ENCODE data around the gene EML6. TPM values are rescaled to one million over a fixed set of nuclear protein-coding genes. Genes with fewer than 3 reads are reported as not detected.

Gene EML6
- total RNA-seq, 1 experiment from 2014 or later = 1.5 TPM

GRCh38 chr2:55017428-55017827, 294.0 kb downstream of the EML6 start:
- peaks cover 0 to 18% (median 7%) of the 10 kb centered on the region in 3 experiments; a peak in 5 of 7 replicates for H3K36me3 Mint-ChIP-seq (ENCODE audit: insufficient read depth in 1 of 3, low read depth in 3 of 3)
- no peak for TF ChIP-seq CTCF (conservative IDR thresholded peaks at IDR 0.05)
- peaks cover 8% of the 10 kb centered on the region; the same call in 1 of the 2 replicates for H3K4me1 ChIP-seq (ENCODE audit: insufficient read depth, low read length)
- no peak overlapping the region for H3K27ac ChIP-seq (ENCODE audit: insufficient read length, low read depth, low read length)
- peaks cover 40% of the 10 kb centered on the region; the same call in 1 of the 2 replicates for H3K79me2 ChIP-seq (ENCODE audit: insufficient read depth, low read length)
- no peak overlapping the region for H3K23ac ChIP-seq (ENCODE audit: insufficient read length, low read depth, low read length)
- no peak overlapping the region for H4K5ac ChIP-seq (ENCODE audit: insufficient read length, low read depth, low read length)
- H3K4ac ChIP-seq (ENCODE audit: low read depth, low read length) = no peak overlapping the region
- no peak overlapping the region for H2AK5ac ChIP-seq (ENCODE audit: insufficient read length, low read length)
- H3K79me1 ChIP-seq (ENCODE audit: insufficient read depth, low read depth, low read length, poor library complexity, severe bottlenecking) = no peaks in the 10 kb centered on the region
- no peak overlapping the region for H2BK120ac ChIP-seq (ENCODE audit: low read depth, low read length, poor library complexity, severe bottlenecking)
- no peak overlapping the region for H2BK5ac ChIP-seq (ENCODE audit: insufficient read length, low read length)
- H3K9me3 Mint-ChIP-seq = no peaks in the 10 kb centered on the region
- no peak overlapping the region for H3K4me2 ChIP-seq (ENCODE audit: insufficient read depth, insufficient read length, low read length)
- no peak overlapping the region for H3K14ac ChIP-seq (ENCODE audit: insufficient read depth, low read length)
- no peak overlapping the region for H3K9ac ChIP-seq (ENCODE audit: extremely low read depth, insufficient read length, low read length)
- no peak overlapping the region for H3K56ac ChIP-seq (ENCODE audit: insufficient read length, low read depth, low read length)
- H2BK15ac ChIP-seq (ENCODE audit: low read depth, low read length) = no peak overlapping the region
- H3K27me3 Mint-ChIP-seq (ENCODE audit: low read depth) = no peaks in the 10 kb centered on the region
- no peak overlapping the region for H3T11ph ChIP-seq (ENCODE audit: low read length)
- H2BK12ac ChIP-seq (ENCODE audit: insufficient read length, low read depth, low read length) = no peak overlapping the region
- no peak overlapping the region for H2BK20ac ChIP-seq (ENCODE audit: low read depth, low read length, poor library complexity, severe bottlenecking)
- no peak for DNase-seq
- no peak overlapping the region for H2AFZ ChIP-seq (ENCODE audit: low read length)
- H3K4me3 Mint-ChIP-seq = no peak overlapping the region
- H3K9me3 ChIP-seq (ENCODE audit: control insufficient read depth, low read depth, low read length) = no peaks in the 10 kb centered on the region
- no peaks in the 10 kb centered on the region for H3K23me2 ChIP-seq (ENCODE audit: insufficient read length, low read depth, low read length, poor library complexity, severe bottlenecking)
- no peak overlapping the region for H3K27ac Mint-ChIP-seq
- H4K8ac ChIP-seq (replicated peaks; ENCODE audit: insufficient read length, low read depth, low read length) = no peak overlapping the region
- H3K27me3 ChIP-seq (ENCODE audit: insufficient read depth, low read length) = no peaks in the 10 kb centered on the region
- H3K4me1 Mint-ChIP-seq = peaks cover 50 to 62% of the 10 kb centered on the region in 2 experiments
- H3K18ac ChIP-seq (ENCODE audit: insufficient read length, low read depth, low read length) = no peak overlapping the region
- WGBS (ENCODE audit: extremely low coverage, insufficient read length, low lambda C conversion rate) = no CpG with 5 or more reads among the region's 3 CpGs
- no peaks in the 10 kb centered on the region for H4K20me1 ChIP-seq (ENCODE audit: control insufficient read depth, insufficient read depth, insufficient read length)
- no peak overlapping the region for H4K91ac ChIP-seq (ENCODE audit: insufficient read length, low read depth, low read length)
